HG02943 (cell line): ENCODE measurements around the gene SORCS2.

Experiments used
- ATAC-seq: cut with Tn5 transposase; IDR thresholded peaks from one replicate; pipeline ENCODE4 v1.9.1; 2021; ENCODE audit warnings: mild to moderate bottlenecking, low read depth, moderate library complexity; ENCODE audit not compliant: unreplicated experiment

SORCS2 gene

GRCh38 chr4:7610022-7610670, 417.8 kb downstream of the SORCS2 start:
- ATAC-seq: no peak

GRCh38 chr4:7610841-7611240, 418.5 kb downstream of the SORCS2 start:
- no peak for ATAC-seq

DNA sequence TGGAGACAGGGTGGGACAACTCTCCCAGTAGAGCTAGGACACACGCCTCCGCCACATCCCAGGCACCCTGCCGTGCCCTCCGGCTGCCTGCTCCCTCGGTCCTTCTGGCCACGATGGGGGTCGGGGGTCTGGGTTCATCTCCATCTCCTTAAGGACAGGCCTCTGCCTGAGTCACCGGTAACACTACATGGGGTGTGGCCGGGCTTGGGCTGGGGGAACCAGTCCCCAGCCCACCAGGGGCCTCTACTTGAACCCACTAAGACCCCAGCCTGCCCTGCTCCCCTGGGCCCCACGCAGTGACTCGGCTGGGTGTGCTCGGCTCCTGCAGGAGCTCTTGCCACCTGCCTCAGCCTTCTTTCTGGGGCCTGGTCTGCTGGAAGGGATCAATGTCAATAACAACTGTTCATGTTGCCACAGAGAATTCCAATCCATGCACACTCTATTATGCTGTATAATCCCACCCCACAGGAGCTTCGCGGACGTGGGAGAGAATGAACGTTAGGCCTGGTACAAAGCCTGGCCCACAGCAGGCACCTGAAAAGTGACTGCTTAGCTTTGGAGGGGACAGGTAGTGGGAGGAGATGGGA, 420.1 kb downstream of the SORCS2 start:
- no peak for ATAC-seq

DNA sequence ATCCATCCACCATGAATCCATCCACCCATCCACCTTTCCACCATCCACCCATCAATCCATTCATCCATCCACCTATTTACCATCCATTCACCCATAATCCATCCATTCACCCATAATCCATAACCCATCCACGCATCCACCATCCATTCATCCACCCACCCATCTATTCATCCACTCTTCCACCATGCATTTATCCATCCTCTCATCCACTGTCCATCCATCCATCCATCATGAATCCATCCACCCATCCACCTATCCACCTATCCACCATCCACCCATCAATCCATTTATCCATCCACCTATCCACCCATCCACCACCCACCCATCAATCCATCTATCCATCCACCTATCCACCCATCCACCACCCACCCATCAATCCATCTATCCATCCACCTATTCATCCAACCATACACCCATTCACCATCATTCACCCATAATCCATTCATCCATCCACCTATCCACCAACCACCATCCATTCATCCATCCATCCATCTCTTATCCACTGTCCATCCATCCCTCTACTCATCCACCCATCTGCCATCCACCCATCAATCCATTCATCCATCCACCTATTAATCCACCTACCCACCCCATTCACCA, 422.1 kb downstream of the SORCS2 start:
- ATAC-seq: no peak

DNA sequence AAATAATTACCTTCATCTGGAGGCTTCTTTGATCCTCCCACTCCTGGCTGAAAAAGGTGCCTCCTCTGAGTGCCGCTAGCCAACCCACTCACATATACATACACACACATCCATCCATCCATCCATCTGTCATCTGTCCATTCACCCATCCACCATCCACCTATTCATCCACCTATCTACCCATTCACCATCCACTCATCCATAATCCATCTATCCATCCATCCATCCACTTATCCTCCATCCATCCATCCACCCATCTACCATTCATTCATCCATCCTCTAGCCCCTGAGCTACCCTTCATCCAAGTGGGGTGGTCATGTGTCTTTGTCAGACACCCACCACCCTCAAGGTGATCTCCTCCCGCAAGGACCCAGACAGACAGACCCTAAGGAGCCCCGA, 423.9 kb downstream of the SORCS2 start:
- ATAC-seq: no peak

GRCh38 chr4:7618361-7618760, 426.0 kb downstream of the SORCS2 start:
- no peak for ATAC-seq

DNA sequence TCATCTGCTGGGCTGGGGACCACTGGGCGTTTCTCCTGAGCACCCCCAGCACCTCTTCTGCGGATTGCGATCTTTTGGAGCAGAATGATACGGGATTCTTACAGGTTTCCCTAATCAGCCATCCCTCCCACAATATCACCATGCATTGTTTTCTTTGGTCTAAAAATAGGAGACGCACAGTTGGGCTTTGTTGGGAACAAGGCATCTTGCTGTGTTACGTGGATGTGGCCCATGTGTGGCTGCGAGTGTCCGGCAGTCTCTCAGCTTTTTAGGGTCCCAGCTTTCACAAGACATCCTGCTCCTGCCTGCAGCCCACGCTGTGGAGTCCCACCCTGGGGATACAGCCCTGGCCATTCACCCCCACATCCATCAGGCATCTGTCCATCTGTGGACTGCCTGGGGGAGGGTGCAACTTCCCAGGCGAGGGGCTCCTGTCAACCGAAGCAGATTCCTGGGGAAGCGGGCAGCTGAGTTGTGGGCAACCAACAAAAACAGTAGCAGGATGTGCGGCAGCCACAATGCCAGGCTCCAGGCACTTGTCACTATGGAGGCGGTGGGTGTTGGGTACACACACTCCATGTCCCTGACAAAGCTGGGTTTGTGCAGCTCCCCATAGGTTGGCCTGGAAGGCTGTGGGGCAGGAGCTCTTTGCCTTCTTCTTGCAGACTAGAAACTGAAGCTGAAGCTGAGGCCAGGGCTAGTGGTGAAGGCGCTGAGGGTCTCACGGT, 427.9 kb downstream of the SORCS2 start:
- ATAC-seq: no peak

GRCh38 chr4:7620814-7621176, 428.5 kb downstream of the SORCS2 start:
- ATAC-seq: no peak

GRCh38 chr4:7621252-7622035, 429.1 kb downstream of the SORCS2 start:
- no peak for ATAC-seq

GRCh38 chr4:7622371-7622770, 430.0 kb downstream of the SORCS2 start:
- no peak for ATAC-seq

DNA sequence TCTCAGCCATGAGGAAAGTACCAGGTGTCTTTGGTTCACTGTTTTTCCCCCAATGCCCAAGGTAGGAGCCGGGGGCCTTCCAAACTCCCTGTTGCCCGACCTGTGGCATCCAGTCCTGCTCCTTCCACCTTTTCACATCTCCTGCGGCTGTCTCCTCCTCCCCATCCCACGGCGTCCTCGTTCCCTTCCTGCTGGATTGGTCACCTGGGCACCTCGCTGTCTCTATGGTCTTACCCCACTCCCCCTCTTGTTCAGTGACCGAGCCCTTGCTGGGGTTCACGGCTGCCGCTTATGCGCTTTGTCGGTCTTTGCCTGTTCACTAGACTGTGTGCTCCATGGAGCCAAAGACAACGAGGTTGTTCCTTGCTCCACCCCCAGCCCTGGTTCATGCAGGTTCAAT, 431.1 kb downstream of the SORCS2 start:
- no peak for ATAC-seq

GRCh38 chr4:7624396-7624980, 432.1 kb downstream of the SORCS2 start:
- no peak for ATAC-seq

GRCh38 chr4:7625071-7625470, 432.7 kb downstream of the SORCS2 start:
- ATAC-seq: no peak

- no peak for ATAC-seq
Observed at GRCh38 chr4:7626531-7626930, 434.2 kb downstream of the SORCS2 start.

DNA sequence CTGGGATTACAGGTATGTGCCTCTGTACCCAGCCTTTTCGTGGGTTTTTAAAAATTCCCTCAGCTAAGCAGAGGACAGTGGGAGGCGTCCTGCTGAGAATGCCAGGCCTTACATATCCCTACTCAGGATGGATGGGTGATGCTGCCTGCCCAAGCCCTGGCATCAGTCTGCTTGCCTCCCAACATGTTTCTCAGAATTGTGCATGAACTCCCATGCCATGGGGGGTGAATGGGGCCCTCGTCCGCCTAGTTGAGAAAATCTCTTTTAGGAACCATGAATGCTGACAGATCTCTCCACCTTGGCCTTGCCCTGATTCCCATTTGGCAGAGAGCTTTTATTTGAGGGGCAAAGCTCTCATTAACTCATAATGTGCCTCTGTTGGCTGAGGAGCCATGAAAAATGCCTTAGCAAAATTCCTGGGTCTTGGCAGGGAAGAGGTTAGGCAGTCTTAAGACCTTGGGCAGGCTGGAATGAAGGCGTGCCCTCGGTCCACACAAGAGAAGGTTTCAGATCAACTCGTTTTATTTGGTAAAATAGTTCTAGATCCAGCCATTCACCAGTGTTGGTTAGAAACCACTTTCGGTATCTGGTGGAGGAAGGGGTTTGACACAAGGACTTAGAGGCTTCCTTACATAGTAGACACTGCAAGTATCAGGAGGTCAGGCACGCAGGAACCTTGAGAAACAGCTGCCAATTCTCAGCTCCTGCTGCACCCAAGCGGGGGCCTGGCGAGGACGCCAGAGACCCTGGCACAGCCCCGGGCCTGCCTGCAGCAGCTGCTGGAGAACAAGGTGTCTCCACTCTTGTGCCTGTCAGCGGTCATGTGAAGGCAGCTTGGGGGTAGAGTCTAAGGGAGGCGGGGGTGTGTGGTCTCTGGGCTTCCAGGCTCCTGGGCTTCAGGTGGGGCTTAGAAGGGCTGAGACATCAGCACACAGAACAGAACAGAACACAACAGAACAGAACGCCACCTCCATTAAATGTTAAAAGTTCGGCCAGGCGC, 435.2 kb downstream of the SORCS2 start:
- ATAC-seq: no peak

DNA sequence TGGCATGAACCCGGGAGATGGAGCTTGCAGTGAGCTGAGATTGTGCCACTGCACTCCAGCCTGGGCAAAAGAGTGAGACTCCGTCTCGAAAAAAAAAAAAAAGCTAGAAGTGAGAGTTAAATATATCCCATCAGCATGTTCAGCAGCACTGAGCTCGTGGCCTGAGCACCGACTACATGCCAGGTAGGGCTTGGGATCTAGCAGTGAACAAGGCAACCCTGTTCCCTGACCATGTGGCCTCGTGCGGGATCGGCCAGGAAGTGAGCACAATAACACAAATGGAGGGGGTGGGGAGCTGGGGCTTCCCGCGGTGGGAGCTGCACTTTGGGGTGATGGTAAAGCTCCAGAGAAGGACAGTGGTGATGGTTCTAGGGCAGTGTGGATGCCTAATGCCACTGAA, 436.1 kb downstream of the SORCS2 start:
- no peak for ATAC-seq

DNA sequence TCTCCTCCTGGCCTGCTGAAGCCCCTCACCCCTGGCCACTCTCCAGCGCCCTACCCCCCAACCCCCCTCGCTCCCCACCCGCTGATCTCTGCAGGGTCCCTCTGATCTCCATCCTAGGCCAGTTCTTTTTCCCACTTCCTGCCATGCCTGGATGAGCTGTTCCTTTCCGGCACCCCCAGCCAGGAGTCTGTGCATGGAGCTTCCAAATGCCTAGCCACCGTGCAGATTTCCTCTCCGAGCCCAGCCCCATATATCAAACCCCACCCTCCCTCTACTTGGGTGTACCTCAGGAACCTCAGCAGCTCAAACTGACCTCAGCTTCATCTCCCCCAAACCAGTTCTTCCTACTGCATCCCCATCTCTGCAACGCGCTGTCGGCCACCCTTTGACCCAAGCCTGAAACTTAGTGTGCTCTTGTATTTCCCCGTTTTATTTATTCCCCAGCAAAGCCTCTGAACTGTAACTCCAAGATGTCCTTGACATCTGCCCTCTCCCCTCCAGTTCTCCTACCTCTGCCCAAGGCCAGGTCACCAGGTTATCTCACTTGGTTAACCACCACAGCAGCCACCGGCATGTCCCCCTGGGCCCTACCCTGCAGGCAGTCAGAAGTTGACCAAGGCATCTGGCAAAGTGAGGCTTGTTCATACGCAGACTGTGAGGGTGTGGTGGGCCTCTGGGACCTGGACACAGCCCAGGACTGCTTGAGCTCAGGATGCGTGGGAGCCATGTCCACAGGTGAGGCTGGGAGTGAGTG, 437.3 kb downstream of the SORCS2 start:
- ATAC-seq: no peak

- ATAC-seq: no peak
Observed at GRCh38 chr4:7630568-7631287, 438.4 kb downstream of the SORCS2 start.
